A673 (cell line): ENCODE measurements around the gene PRRT2. TPM values are rescaled to one million over a fixed set of nuclear protein-coding genes. Genes with fewer than 3 reads are reported as not detected.
A peak's percentile ranks its signal among the peaks of the same experiment; 100 is the strongest.
"Not testable (repeated sequence)": the region's sequence is repeated elsewhere in the genome, so short reads cannot be mapped to it uniquely, and the experiment has no call there.

ENCODE experiments used
- BruUV-seq: library from RNA; stranded (reverse); fragments of 400-500 nt; replicated peaks from 2 replicates; lab custom pipeline; 2021; lab: Mats Ljungman, UMichigan
- CTCF ChIA-PET: fragments of 300-600 bp; sonication (Branson Sonifier 250); formaldehyde crosslinking; loops from one replicate; lab custom pipeline; 2022; ENCODE audit warnings: antibody characterized with exemption; lab: Charles Lee
- POLR2A ChIA-PET: fragments of 300-600 bp; sonication (Branson Sonifier 250); formaldehyde crosslinking; loops from one replicate; lab custom pipeline; 2022; ENCODE audit warnings: antibody characterized with exemption; ENCODE audit not compliant: low non-redundant PET; lab: Charles Lee
- DNase-seq: peaks from one replicate; pipeline ENCODE4 v3.0.0-alpha.2; 2015; ENCODE audit warnings: low spot score
- H3K27ac ChIP-seq: fragments of 200-600 bp; sonication (generic); 2 replicates; pipeline ENCODE4 v1.5.1; 2016; ENCODE audit warnings: mixed run types, low read depth, mild to moderate bottlenecking, mixed read lengths, antibody characterized with exemption, low read length; ENCODE audit not compliant: poor library complexity, severe bottlenecking
- H3K27me3 ChIP-seq: fragments of 200-600 bp; sonication (generic); replicated peaks from 2 replicates; pipeline ENCODE4 v1.6.1; 2017; ENCODE audit warnings: mixed run types, low read depth, mild to moderate bottlenecking, mixed read lengths, antibody characterized with exemption, low read length; ENCODE audit not compliant: insufficient read depth, poor library complexity
- H3K36me3 ChIP-seq: fragments of 200-600 bp; sonication (generic); 2 replicates; pipeline ENCODE4 v1.6.1; 2016; ENCODE audit warnings: mixed run types, mild to moderate bottlenecking, mixed read lengths, antibody characterized with exemption, low read length; ENCODE audit not compliant: insufficient read depth, poor library complexity, severe bottlenecking
- H3K4me1 ChIP-seq: fragments of 200-600 bp; sonication (generic); 2 replicates; pipeline ENCODE4 v1.6.1; 2017; ENCODE audit warnings: mixed run types, mild to moderate bottlenecking, mixed read lengths, antibody characterized with exemption, low read length; ENCODE audit not compliant: insufficient read depth, poor library complexity, severe bottlenecking
- H3K4me3 ChIP-seq: fragments of 200-600 bp; sonication (generic); 2 replicates; pipeline ENCODE4 v1.5.1; 2016; ENCODE audit warnings: low read depth, mixed run types, mild to moderate bottlenecking, mixed read lengths, low read length; ENCODE audit not compliant: poor library complexity, severe bottlenecking
- H3K9me3 ChIP-seq: fragments of 200-600 bp; sonication (generic); 2 replicates; pipeline ENCODE4 v1.6.1; 2016; ENCODE audit warnings: mixed run types, low read depth, mild to moderate bottlenecking, mixed read lengths, antibody characterized with exemption, low read length; ENCODE audit not compliant: poor library complexity, severe bottlenecking
- EZH2 ChIP-seq: fragments of 200-600 bp; sonication (generic); IDR thresholded peaks from 2 replicates; pipeline ENCODE4 v1.6.1; 2017; ENCODE audit warnings: borderline replicate concordance, low read depth, mild to moderate bottlenecking, mixed read lengths, antibody characterized with exemption, low read length; ENCODE audit not compliant: poor library complexity, severe bottlenecking
- intact Hi-C: fragments of 100-400 bp; cut with micrococcal nuclease; formaldehyde crosslinking; loops from one replicate; pipeline ENCODE4 v1.10.0; 2022; ENCODE audit not compliant: unreplicated experiment
- total RNA-seq: library from RNA; stranded (reverse); gene quantifications from 2 replicates; pipeline ENCODE4 v1.2.3, GENCODE V29; 2021
- TF ChIP-seq, protein P1 (sequence below): fragments of 300-800, 200-600 bp; sonication (generic); conservative IDR thresholded peaks from 2 replicates; pipeline ENCODE4 v1.5.1; 2017; ENCODE audit warnings: low read depth, mild to moderate bottlenecking, antibody characterized with exemption, low read length, moderate library complexity, mixed read lengths

PRRT2 gene
- total RNA-seq, 1 experiment from 2014 or later = 9.0 TPM

- TF ChIP-seq, protein P1, sequence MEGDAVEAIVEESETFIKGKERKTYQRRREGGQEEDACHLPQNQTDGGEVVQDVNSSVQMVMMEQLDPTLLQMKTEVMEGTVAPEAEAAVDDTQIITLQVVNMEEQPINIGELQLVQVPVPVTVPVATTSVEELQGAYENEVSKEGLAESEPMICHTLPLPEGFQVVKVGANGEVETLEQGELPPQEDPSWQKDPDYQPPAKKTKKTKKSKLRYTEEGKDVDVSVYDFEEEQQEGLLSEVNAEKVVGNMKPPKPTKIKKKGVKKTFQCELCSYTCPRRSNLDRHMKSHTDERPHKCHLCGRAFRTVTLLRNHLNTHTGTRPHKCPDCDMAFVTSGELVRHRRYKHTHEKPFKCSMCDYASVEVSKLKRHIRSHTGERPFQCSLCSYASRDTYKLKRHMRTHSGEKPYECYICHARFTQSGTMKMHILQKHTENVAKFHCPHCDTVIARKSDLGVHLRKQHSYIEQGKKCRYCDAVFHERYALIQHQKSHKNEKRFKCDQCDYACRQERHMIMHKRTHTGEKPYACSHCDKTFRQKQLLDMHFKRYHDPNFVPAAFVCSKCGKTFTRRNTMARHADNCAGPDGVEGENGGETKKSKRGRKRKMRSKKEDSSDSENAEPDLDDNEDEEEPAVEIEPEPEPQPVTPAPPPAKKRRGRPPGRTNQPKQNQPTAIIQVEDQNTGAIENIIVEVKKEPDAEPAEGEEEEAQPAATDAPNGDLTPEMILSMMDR = peak; percentile 85
- no peak for TF ChIP-seq EZH2
- BruUV-seq = no TSS peak
- DNase-seq = peak; percentile 99
- H3K27me3 ChIP-seq = no peaks in the 10 kb centered on the region
- ChIA-PET CTCF (interaction anchor here (0.6 to 0.7 kb wide), 2 partner anchors 17 to 185 kb away, joined by 3 read pairs; no protein-coding TSS in a partner anchor), POLR2A (no interaction called here)
- peaks cover 15% of the 10 kb centered on the region for H3K36me3 ChIP-seq
- no peaks in the 10 kb centered on the region for H3K9me3 ChIP-seq
- peak within 1 kb of the TSS; percentile 90 for H3K27ac ChIP-seq
- intact Hi-C loops = no loop called here
- H3K4me1 ChIP-seq = peaks cover 11% of the 10 kb centered on the region
- peak within 1 kb of the TSS; percentile 99 for H3K4me3 ChIP-seq
These were observed 21.6 kb upstream of the PRRT2 start, which contains the start of gene KIF22 for GRCh38 chr16:29790183-29790948. TSS of gene KIF22 (plus strand) at chr16:29790751. CDS start at chr16:29790760, 9 bp downstream.

GRCh38 chr16:29790949-29791844 is 20.8 kb upstream of the PRRT2 start:
- intact Hi-C loops = no loop called here
- POLR2A ChIA-PET = no interaction called here
- H3K9me3 ChIP-seq = no peaks in the 10 kb centered on the region
- peaks cover 21% of the 10 kb centered on the region for H3K36me3 ChIP-seq
- TF ChIP-seq, protein P1 = no peak
- no peak for TF ChIP-seq EZH2
- no peak for DNase-seq
- peaks cover 11% of the 10 kb centered on the region for H3K4me1 ChIP-seq
- H3K27ac ChIP-seq = peak overlapping the region; percentile 90
- no peaks in the 10 kb centered on the region for H3K27me3 ChIP-seq
- CTCF ChIA-PET = interaction anchor here (0.5 kb wide), 1 partner anchor 302 kb away, joined by 4 read pairs; no protein-coding TSS in a partner anchor
- peak overlapping the region; percentile 99 for H3K4me3 ChIP-seq
- TSS peak; percentile 67 for BruUV-seq

DNA sequence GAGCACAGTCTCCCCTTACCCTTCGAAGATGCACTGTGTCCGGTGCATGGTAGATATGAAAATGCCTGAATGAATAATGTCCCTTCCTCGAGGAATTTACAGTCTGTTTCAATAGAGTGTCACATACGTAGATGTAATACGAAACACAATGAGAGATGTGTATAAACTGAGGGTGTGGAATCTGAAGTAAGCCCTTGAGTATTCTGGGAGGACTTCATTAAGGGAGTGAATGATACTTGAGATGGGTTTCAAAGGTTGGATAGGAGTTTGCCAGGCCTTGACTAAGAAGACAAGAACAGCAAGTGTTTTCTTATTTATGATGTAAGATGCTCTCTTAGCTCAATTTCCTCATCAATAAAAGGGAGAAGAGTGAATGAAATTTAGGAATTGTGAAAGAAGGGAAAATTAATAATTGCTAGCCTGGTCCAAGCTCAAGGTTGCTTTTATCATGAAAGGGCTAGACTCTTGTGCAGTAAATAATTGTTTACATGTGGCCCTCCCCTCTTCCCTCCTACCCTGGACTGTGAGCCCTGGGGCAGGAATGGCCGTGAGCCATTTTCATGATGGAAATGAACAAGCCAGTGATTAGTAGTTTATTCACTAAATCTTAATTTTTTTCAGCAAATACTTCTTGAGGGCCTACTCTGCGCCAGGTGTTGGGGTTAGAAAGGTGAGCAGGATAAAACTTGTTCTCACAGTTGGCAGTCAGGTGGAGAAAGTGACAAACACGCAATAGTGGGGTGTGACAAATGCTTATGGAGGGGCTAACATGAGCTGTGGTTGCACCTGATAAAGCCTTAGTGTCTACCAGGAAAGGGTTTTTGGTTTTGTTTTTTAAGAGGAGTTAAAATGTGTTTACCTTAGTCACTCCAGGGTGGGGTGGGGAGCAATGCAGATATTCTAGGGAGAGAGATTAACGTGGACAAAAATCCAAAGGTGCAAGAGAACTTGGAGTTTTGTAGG is 19.9 kb upstream of the PRRT2 start:
- H3K27ac ChIP-seq = peak overlapping the region; percentile 90
- H3K36me3 ChIP-seq = peaks cover 30% of the 10 kb centered on the region
- peak overlapping the region; percentile 99 for H3K4me3 ChIP-seq
- H3K9me3 ChIP-seq = no peaks in the 10 kb centered on the region
- no peaks in the 10 kb centered on the region for H3K27me3 ChIP-seq
- ChIA-PET CTCF (interaction anchor here (0.5 kb wide), 1 partner anchor 301 kb away, joined by 4 read pairs; no protein-coding TSS in a partner anchor), POLR2A (no interaction called here)
- DNase-seq = no peak
- BruUV-seq = no TSS peak
- H3K4me1 ChIP-seq = peaks cover 11% of the 10 kb centered on the region
- TF ChIP-seq, protein P1 = no peak
- no peak for TF ChIP-seq EZH2
- intact Hi-C loops = no loop called here

- H3K9me3 ChIP-seq, H3K4me3 ChIP-seq, H3K27ac ChIP-seq, BruUV-seq, CTCF ChIA-PET, intact Hi-C loops, POLR2A ChIA-PET, DNase-seq, H3K27me3 ChIP-seq: not testable (repeated sequence)
- Histone ChIP-seq H3K4me1 (peaks cover 11% of the 10 kb centered on the region), H3K36me3 (peaks cover 41% of the 10 kb centered on the region)
These were observed 18.8 kb upstream of the PRRT2 start for GRCh38 chr16:29793153-29793552.
